ENCODE data around the gene KCNQ2.

KCNQ2 gene

DNA sequence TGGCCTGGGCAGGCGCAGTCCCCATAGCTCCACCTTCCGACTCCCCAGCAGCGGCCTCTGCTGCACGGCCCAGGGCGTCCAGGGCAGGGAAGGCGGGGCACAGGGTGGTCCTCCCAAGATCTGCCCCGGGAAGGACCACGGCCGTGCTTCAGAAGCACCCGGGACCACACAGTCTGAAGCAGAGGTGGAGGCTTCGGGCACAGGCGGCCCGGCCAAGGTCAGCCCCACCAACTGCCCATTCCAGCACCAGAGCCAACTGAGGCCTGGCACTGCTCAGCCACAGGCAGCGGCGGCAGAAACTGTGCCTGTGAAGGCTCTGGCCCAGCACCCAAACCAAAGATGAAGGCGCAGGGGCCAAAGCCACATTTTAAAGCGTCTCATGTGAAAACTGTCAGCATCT, 20.6 kb downstream of the KCNQ2 start:
- DNase-seq = no peak

DNA sequence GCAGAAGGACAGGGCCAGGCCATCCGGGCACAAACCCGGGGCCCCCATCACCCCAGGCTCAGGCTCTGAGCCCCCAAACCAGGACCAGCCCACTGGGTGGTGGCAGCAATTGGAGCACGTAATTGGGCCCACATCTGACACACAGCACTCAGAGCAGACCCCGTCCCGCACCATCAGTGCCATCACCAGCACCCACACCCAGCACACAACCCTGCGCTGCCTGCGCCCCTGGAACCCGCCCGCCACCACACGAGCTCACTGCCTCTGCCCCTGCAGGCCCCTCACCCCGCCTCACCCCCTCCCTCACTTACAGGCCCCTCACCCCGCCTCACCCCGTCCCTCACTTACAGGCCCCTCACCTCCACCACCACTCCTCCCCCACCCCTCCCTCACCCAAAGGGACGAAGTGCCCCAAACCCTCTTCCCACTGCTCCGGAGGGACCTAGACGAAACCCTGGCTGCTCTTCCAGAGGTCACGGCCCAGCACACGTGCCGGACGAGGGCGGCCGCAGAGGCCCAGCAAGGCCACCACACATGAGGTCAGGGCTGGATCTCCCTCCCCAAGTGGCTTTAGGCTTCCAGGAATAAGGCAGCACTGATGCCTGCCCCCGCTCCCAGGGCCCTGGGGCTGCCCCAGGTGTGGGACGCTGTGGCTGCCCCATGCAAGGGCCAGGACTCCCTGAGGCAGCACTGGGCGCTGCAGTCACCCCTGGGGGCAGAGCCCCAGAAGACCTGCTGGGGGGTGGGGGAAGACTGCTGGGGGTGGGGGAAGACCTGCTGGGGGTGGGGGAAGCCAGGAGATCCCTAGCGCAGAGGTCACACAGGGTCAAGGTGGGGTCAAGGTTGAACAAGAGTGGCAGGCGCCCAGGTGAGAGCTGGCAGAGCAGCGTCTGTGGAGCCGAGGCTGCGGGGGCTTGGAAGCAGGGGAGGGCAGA, 22.4 kb downstream of the KCNQ2 start:
- DNase-seq = no peak

DNA sequence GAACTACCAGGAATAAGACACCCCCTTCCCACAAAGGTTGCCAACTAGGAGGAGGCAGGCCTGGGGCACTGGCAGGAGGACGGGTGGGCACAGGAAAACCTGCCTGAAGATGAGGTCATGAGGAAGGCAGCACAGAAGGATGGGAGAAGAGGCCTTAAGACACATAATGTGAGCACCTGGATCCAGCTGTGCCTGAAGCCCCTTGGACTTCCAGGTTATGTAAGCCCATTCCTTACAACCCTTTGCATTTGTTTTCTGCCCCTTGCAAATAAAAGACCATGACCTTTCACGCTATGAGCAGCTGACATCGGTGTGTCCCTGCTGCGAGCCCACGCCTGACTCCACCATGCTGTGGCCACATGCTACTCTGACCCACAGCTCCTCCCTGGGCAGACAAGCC, 23.4 kb downstream of the KCNQ2 start:
- DNase-seq = no peak

DNA sequence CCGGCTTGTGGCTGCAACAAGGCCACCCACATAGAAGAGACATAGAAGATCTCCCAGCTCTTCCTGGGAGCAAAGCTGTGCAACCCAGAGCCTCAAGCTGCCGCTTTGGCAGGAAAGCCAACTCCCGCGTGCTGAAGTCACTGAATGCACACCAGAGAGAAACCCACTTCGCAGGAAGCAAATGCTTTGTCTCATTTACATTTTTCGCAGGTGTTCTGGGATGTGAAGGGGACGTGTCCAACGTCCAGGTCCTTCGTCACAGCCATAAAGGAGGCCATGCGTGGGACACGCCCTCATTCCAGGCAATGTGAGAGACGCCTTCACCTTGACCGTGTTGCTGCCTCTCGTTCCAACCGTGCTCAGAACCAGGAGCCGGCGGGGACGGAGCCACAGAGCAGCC, 24.4 kb downstream of the KCNQ2 start:
- DNase-seq = no peak

DNA sequence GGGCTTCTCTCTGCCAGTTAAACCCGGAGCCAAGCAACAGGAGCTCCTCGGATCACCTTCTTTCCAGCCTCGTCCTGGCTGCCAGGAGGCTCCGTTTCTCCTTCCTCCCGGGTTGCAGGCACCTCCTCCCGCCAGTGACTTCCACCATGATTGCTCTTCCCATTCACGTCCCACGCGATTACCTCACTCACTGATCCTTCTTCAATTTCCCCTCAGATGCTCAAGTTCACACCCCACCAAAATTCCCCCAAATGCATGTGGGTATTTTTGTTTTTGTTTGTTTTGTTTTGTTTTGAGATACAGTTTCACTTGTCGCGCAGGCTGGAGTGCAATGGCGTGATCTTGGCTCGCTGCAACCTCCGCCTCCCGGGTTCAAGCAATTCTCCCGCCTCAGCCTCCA, 25.1 kb downstream of the KCNQ2 start:
- DNase-seq = no peak

DNA sequence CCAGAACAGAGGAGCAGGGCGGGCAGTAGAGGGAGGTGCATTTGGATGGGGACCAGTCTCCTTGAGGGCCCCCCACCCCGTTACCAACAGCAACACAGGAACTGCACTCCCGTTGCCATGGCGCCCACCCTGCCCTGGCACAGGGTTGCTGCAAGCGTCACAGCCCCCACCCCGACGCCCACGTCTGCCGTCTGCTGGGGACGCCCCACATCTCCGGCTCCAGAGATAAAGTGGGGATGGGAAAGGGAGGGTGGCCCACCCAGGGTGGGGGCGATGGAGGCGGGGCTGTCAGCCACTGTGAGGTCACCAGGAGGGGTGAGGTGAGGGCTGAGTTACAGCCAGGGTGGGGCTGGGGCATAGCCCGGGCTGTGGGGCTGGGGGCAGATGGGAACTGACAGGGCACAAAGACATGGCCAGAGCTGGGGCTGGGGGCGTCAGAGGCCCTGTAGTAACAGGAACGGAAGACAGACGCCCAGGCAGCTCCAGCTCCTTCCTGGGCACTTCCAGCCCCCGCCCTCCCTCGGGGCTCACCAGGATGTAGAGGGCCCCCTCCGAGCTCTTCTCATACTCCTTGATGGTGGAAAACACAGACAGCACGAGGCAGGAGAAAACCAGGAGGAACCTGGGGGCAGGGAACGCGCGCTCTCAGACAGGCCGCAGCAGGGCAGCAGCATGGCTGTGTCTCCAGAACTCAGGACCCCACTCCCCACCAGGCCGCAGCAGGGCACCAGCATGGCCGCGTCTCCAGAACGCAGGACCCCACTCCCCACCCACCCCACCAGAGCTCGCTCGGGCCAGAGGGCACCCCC, 26.0 kb downstream of the KCNQ2 start:
- no peak for DNase-seq

DNA sequence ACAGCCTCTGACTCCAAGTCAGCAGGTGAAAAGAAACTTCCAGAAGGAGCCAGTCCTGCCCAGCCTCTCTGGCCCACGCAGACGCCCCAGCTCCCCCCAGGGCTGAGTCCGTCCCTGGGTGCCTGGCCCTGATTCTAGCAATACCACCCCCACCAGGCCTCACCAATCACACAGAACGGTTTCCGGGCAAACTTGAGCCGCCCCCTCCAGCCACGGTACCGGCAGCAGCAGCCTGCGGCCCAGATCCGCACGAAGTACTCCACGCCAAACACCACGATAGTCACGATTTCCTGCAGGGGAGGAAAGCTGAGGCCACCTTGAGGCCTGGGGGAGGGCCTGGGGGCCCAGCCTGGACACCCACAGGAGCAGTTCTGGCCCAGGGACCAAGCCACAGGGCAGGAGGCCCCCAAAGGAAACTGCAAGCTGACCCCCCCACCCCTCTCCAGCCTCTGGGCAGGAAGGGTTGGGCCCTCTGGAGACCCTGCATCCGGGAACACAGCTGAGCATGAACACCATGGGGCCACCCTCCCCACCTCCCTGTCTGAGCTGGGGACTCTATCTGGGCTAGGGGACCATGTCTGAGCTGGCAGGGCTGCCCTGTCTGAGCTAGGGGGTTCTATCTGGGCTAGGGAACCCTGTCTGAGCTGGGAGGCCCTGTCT, 27.2 kb downstream of the KCNQ2 start:
- DNase-seq = no peak

DNA sequence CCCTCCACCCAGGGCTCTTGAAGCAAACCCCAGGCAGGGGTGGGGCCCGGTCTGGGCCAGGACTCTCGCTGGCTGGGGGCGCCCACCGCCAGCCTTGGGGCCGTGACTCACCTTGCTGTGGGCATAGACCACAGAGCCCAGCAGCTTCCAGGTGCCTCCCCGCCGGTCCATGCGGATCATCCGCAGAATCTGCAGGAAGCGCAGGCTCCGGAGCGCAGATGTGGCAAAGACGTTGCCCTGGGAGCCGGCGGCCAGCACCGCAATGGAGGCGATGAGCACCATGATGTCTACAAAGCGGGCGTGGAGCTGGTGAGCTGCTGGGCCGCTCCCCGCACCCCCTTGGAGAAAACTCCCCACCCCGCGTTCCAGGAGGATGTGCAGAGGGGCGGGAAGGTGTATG, 27.9 kb downstream of the KCNQ2 start:
- no peak for DNase-seq

DNA sequence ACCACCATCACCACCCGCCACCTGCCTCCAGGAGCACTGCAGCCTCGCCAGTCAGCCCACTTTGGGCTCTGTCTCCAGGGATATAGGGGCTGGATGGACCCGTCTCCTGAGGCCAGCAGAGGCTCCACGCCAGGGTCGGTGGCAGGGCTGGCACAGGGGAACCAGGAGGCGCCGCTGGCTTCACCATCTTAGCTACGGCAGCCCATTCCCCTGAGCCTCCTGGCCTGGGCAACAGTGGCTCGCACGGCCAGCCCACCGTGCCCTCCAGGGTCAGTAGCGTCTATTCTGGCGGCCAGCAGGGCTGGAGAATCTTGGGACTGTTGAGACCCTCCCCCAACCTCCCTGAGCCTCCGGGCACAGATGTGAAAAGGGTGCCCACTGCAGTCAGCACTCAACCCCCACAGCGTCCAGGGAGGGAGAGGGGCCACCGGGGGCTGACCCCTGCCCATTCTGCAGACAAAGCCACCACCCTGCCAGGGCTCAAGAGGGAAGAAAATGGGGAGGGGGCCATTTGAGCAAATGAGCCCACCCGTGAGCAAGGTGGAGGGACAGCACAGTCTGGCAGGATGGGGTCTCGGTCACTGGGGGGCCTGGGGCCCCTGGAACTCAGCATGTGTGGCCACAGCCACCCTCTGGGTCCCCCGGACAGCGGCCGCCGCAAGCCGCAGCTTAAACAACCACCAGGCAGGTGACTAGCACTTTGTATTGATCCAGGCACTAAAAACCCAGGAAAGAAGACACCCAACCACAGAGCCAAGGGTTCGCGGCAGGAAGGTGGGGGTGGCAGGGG, 28.7 kb downstream of the KCNQ2 start:
- no peak for DNase-seq

DNA sequence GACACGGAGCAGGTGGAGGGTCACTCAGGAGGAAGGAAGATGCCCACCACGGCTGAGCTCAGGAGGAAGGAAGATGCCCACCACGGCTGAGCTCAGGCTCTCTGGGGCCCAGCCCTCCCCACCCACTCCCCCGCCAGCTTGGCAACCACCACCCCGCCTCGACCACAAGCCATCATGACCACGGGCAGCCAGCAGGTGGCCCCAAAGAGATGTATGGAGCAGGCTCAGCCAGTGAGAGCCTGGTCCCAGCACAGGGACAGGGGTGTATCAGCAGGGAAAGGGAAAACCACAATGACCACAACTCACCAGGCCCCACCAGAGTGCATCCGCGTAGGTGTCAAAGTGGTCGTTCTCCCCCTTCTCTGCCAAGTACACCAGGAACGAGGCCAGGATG, 30.4 kb downstream of the KCNQ2 start:
- DNase-seq = peak in 3 of 4 experiments; percentile 10 to 43 (median 17)

DNA sequence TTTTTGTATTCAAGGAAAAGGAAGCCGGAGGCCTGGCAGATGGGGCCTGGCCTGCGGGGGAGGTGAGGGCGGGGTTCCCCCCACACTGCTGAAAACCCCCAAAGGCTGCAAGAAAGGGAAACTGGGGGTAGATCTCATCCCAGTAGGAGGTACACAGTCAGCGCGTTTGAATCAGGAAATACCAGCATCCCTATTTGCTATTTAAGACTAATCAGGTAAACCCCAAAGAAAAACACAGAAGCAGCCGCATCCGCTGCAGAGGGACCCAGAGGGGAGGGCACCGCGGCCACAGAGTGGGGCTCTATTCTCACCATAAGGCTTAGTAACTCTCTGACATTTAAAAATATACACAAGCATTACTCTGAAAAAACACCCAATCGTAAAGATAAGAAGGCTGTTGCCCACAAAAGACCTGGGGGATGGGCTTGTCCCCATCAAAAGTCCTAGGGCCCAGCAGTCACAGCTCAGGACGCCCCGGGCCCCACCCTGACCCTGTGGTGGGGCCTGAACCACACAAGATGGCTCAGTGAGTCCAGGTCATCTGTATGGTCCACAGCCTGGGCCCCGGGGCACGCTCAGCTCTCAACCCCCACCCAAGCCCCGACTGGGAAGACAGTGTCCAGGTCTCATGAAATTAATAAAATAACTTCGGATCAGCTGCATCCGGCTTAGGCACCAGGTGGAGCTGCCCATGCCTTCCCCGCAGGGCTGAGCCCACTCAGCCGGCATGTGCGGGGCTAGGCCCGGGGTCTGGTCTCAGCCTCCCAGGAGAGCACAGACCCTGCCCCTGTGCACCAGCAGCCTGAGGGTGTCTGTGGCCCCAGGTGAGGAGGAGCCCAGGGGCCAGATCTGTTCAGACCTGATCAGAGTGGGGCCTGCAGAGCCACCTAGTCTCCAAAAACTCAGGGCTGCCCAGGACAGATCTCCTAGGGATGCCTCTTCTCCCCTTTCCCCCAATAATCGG, 31.0 kb downstream of the KCNQ2 start:
- no peak for DNase-seq

DNA sequence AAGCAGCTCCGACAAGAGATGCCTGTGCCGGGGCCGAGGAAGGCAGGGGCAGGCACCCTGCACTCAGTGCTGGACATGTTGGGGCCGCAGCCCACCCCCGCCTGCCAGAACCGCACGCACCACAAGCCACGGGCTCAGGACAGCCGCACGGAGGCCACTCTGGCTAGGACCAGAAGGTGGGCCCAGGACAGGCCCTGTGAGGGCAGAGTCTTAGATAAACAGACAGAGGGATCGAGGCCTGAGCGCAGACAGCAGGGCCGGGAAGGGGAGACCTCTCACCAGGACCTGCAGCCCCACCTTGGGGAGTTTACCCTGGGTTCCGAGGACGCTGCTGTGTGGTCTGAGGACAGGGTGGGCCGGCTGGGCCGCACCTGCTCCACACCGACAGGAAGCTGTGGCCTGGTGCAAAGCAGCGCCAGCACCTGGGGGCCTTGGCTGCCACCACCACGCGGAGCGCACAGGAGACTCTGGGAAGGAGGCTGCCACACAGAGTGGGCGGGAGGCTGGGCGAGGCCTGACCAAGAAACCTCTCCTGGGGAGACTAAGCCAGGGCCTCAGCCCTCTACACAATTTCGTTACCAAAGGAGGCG, 32.0 kb downstream of the KCNQ2 start:
- DNase-seq = no peak

DNA sequence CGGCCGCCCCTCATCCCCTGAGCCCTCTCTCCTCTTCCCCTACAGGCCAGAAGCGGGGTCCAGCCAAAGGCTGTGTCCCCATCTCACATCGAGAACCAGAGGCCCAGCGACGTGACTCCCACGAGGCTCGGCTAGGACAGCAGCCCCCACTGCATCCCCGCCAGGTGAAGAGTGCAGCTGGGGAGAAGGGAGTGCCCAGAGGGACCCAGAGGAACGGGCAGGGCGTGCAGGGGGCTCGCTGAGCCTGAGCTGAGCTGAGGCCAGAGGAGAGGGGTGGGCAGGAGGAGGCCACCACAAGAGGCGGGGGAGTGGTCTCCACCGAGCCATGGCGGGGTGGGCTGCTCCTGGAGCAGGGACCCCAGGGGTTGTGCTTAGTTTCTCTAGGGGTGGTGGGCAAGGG, 32.6 kb downstream of the KCNQ2 start:
- DNase-seq = no peak

DNA sequence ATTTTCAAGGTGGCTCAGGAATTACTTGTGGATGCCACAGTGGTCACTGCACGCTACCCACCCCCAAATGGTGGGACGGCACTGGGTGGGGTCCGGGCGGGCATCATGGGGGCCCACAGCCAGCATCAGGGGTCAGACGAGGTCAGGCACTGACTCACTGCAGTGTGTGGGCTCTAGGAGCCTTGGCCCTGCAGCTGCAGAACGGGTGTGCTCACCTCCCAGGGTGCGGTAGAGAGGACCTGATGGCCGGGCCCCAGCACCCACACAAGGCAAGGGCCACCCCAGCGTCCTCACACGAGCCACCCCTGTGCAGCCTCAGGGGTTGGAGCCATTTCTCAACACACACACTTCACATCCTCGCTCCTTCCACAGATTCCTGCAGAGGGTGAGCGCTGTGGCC, 34.3 kb downstream of the KCNQ2 start:
- no peak for DNase-seq

DNA sequence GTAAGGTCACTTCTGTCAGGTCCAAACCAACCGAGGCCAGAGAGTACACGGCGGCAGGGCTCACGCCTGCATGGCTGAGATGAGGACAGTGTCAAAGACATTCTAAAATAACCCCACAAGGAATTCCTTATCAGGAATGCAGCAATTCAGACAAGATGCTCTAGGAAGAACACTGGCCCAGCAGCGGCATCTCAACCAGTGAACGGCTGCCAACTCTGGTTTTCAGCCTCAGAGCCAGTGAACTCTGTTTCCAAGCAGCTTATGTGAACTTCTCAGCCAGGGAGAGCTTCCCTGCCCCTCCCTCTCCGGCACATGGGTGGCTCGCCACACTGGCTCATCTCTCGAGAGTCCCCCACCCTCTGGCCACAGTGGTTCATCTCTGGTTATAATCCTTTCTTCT, 36.9 kb downstream of the KCNQ2 start:
- DNase-seq = no peak

DNA sequence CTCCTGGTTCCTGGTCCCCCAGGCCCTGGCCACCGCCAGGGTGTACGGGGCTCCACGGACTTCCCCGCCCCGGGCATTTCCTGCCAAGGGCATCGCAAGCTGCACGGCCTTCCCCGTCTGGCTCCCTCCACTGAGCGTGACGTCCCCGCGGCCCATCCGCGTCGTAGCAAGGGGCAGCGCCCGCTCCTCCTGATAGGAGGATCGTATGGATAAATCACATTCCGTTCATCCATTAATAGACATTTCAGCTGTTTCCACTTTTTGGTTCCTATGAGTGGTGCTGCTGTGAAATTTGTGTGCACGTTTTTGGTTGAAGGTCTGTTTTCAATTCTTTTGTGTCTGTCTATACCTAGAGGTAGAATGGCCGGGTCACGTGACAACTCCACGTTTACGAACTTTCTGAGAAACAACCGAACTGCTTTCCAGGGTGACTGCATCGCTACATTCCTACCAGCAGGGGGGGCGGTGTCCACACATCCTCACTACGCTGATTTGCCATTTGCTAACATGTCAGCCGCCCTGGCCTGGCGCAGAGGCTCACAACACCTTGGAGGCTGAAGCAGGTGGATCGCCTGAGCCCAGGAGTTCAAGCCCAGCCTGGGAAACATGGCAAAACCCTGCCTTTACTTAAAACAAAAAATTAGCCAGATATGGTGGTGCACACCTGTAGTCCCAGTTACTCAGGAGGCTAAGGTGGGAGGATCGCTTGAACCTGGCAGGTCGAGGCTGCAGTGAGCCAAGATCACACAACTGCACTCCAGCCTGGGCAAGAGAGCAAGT, 37.7 kb downstream of the KCNQ2 start:
- DNase-seq = peak; percentile 44 to 70 (median 59)

DNA sequence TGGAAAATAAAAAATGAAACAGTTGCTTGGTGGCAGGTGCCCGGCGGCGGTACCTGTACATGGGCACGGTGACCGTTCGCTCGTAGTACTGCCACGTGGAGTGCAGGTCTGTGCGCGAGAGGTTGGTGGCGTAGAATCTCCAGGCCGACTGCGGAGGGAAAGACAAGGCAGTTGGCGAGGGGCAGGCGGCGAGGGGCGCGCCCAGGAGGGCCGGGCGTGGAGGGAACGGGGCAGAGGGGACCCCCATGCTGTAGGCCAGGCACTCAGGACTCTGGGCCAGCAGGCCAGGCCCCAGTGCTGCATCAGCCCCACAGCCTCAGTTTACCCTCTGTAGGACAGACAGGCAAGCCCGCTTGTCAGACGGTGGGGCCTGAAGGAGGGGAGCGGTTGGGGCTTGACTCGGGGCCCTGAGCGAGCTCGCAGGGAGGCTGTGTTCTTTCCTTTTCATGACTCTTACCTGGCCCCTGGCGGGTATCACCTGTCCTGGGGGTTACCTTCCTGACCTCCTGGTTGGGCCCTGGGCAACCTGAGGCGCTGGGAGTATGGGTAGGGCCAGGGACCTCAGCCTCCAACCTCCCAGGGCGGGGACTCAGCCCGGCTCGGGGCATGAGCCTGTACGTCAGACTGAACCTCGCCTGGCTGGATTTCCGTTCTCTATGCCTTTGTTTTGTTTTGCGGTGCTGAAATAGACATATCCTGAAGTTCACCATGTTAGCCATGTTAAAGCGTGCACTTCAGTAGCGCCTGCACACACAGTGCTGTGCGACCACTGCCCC, 38.5 kb downstream of the KCNQ2 start:
- no peak for DNase-seq

DNA sequence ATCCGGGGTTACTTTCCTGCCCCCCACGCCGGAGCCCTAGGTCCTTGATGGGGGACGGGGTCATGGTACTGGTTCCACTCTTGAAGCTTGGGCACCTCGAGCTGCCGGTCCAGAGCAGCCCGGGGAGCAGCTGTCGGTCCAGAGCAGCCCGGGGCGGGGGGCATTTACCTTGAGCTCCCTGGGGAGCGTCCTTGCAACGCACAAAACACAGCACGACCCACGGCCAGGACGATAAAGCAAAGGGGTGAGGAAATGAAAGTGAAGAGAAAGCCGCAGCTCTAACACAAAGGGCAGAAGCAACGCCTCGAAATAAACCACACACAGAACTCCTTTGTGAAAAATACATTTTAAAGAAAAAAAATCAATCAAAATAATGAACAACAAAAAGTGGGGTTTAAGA, 39.1 kb downstream of the KCNQ2 start:
- DNase-seq = no peak

DNA sequence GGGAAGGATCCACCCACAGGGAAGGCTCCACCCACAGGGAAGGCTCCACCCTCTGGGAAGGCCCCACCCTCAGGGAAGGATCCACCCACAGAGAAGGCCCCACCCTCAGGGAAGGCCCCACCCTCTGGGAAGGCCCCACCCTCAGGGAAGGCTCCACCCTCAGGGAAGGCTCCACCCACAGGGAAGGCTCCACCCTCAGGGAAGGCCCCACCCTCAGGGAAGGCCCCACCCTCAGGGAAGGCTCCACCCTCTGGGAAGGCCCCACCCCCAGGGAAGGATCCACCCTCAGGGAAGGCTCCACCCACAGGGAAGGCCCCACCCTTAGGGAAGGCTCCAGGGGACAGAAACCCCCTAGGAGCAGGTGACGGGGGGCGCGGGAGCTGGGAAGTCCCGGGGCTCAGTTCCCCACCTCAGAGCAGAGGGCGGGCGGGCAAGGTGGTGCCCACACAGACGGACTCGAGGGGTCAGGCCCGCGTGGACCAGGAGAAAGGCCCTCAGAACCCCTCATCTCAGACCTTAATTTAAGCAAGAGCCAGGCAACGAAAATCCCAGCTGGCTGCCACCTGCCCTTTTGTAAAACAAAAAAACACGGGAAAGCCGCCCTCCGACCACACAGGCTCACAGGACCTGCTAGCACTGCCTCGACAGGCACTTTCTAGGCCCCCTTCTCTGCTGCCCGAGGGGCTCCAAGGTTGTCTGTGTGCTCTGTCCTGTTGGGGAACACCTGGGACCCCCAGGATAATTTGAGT, 39.7 kb downstream of the KCNQ2 start:
- DNase-seq = no peak
